GM19043 (cell line): ENCODE data around the gene HSD11B1L.
"Not testable (repeated sequence)": the region's sequence is repeated elsewhere in the genome, so short reads cannot be mapped to it uniquely, and the experiment has no call there.

Experiments used
- ATAC-seq: cut with Tn5 transposase; IDR thresholded peaks from one replicate; pipeline ENCODE4 v1.9.1; 2021; ENCODE audit warnings: low read depth; ENCODE audit not compliant: unreplicated experiment

The HSD11B1L gene

DNA sequence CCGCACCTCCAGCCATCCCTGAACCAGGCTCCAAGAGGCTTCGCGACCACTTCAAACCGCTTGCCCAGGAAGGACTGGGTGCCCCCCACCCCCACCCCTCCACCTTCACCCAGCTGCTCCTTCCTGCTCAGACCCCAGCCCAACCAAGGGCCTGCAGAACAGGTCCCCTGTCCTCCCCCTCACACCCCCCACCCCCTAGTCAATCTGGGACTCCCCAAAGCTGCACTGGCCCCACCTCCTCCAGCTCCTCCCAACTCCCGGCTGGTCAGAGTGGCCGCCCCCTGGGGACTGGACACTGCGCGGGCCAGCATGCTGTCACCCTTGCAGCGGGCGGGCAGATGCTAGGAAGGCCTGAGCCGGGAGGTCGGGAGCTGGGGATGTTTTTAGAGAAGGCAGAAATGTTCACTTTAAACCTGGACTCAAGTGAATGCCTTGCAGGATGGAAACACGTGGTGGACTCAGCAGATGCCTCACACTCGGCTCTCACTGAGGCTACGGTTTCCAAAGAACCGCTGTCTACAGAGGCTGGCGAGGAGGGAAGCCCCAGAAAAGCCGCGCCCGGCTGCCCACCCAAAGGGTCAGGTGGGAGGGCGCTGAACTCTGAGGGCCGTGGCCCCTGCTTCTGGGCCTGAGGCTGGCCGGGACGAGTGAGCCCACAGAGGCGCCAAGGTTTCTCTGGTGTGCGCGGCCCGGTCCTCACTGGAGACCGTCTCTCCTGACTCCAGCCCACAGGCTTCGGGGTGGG lies 17.2 kb downstream of the HSD11B1L start:
- ATAC-seq = no peak

DNA sequence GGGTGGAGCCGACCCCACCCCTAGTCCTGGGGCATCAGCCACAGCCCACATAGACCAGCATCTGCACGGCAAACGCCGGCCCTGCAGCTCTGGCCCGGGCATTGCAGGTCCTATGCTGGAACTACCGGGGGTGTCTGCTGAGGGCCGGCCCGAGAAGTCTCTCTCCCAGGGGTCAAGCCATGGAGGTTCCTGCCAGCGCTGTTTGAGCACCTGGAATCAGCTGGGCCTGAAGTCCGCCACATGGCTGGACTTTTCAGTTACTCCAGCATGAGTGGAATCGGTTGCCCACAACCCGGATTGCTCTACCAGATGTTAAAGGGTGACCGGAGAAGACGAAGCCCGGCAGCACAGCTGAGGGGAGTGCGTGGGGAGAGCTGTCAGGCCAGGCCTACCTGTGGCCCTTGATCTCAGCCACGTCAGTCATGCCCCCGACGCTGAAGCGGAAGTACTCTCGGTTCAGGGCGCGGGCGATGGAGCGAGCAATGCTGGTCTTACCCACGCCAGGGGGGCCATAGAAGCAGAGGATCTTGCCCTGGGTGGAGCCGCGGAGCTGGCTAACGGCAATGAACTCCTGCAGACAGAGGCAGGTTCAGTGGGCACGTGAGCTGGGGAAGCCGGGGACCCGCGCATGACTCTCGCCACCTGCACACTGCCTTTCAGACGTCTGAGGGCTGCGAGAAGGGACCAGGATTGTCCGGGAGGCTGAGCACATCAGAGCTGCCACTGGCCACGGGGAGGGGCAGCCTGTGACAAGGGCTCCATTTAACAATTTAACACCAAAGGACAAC lies 18.0 kb downstream of the HSD11B1L start:
- ATAC-seq = no peak

DNA sequence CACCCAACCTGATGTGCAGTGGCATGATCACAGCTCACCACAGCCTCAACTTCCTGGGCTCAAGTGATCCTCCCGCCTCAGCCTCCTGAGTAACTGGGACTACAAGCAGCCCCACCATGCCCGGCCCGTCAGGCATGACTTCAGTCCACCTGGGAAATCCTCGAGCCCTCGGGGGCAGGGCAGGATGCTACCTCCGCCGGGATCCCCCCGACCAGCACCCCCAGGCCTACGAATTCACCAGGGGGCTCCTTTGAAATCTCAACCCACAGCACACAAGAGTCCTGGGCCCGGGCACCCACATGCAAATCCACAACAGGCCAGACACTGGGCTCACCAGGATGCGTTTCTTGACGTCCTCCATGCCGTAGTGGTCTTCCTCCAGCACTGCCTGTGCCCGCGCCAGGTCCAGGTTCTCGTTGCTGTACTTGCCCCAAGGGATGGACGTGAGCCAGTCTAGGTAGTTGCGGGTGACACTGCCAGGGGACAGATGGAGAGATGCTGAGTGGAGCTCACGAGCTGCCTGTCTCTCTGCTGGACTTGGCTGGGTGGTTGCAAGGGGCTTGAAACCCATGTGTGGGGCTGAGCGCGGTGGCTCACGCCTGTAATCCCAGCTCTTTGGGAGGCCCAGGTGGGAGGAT lies 19.7 kb downstream of the HSD11B1L start:
- ATAC-seq = no peak

- not testable (repeated sequence) for ATAC-seq
These were observed 21.2 kb downstream of the HSD11B1L start for GRCh38 chr19:5702053-5702410.

DNA sequence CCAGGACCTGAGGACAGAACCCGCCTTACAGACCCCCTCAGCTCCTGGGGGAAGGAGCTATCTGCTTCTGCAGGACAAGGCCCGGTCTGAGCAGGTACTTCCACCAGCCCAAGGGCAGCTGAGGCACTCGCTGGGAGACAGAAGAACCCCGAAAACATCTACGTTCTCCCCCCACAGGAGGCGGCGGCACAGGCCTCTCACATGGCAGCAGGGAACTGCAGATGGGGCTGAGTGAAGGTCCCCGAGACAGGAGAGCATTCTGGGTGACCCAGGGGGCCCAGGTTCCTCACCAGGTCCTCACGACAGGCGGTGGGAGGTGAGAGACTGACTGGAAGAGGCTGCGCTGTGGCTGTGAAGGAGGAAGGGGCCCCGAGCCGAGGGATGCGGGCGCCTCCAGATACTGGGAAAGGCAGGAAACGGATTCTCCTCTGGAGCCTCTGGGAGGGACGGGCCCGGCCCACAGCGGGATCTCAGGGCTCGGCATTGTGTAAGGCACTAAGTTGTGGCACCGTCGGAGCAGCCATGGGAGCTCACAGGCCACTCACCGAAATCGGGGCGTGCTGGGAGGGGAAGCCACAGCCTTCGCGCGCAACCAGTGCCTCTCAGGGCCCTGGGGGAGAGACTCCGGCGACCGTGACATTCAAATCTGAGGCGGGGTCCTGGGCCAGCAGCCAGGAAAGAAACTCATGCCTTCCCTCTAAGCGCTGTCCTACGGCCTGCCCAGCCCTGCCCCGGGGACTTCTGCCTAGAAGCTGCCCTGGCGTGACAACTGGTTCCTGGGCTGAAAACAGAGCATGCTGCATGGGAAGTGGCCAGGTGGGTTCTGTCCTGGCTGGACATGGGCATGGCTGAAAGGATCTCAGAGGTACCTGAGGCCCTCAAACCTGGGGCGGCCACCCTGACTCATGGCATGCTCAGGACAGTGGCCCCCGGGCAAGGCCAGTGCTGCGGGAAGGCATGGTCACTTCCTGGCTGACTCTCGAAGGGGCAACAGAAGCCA lies 23.3 kb downstream of the HSD11B1L start:
- no peak for ATAC-seq

DNA sequence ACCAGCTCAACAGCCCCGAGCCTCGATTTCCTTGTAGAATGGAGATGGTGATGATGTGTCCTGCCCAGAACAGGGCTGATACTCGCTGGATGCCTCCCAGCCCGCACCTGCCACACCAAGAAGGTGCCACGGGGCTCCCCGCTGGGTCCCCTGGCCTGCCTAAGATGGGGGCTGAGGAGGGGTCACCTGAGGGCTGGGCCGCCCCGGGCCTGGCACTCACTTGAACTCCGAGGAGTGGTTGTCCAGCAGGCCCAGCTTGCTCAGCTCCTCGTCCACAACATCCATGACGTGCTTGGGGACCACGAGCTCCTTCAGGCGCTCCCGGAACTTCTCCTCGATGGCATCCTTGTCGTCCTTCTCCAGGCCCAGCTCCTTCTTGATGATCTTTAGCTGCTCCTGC lies 24.7 kb downstream of the HSD11B1L start:
- no peak for ATAC-seq

GRCh38 chr19:5706876-5707573 lies 26.2 kb downstream of the HSD11B1L start:
- no peak for ATAC-seq

GRCh38 chr19:5707576-5708575 lies 27.0 kb downstream of the HSD11B1L start:
- no peak for ATAC-seq

DNA sequence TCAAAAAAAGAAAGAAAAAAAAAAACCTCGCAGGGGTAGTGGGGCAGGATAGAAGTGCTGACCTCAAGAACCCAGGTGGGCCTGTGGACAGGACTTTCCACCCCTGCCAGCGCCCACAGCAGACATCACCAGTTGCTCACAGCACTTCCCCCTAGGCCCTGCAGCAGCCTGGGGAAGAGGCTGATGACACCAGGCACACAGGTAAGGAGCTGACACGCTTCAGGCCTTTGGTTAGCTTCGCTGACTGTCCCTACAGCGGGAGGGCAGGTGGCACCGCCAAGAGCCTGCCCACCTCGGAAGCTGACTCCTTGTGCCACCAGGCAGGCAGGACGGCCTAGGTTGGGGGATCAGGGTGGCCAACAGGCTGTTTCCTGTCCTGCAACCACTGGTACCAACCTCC lies 30.2 kb downstream of the HSD11B1L start:
- ATAC-seq = no peak

GRCh38 chr19:5711713-5712161 lies 30.9 kb downstream of the HSD11B1L start:
- ATAC-seq = no peak

GRCh38 chr19:5713228-5713627 lies 32.4 kb downstream of the HSD11B1L start:
- no peak for ATAC-seq

DNA sequence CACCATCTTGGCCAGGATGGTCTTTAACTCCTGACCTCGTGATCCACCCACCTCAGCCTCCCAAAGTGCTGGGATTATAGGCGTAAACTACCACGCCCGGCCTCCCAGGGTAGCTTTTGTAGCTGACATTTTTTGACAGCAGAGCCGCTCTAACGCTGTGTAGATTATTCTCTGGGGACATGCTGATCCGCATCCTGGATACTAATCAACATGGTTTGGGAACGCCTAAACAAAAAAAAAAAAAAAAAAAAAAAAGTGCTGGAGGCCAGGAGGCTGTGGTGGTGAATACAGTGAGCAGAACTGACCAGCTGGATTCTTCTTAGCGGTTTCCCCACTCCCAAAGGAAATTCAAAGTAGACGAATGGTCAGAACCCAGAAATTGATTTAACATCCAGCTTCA lies 34.0 kb downstream of the HSD11B1L start:
- ATAC-seq = no peak

DNA sequence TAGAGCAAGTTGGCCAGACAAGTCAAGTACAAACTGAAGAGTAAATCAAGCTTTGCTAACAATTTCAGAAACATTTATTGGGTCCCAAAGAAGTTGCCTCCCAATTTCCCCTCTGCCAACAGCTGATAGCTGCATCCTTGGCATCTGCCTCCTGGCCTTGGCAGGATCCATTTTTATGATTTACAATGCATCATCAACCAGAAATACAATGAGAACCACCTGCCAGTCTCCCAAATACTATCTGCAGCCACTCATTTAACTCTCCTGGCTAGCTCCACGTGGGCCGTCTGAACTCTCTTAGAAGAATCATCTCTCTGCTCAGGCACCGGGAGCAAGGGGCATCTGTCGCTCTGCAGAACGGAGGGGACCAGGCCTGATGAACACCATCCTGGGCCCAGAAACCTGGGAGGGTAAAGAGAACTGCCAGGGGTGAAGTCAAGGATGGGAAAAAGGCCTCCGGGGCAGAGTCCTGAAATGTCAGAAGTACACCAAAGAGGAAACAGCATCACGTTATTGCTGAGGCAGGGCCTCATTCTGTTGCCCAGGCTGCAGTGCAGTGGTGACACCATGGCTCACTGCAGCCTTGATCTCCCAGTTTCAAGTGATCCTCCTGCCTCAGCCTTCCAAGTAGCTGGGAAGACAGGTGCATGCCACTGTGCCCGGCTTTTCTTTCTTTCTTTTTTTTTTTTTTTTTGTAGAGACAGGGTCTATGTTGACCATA lies 36.5 kb downstream of the HSD11B1L start:
- no peak for ATAC-seq

GRCh38 chr19:5718037-5718578 lies 37.3 kb downstream of the HSD11B1L start:
- ATAC-seq = no peak

- ATAC-seq = no peak
These were observed 37.9 kb downstream of the HSD11B1L start for GRCh38 chr19:5718579-5719273.

DNA sequence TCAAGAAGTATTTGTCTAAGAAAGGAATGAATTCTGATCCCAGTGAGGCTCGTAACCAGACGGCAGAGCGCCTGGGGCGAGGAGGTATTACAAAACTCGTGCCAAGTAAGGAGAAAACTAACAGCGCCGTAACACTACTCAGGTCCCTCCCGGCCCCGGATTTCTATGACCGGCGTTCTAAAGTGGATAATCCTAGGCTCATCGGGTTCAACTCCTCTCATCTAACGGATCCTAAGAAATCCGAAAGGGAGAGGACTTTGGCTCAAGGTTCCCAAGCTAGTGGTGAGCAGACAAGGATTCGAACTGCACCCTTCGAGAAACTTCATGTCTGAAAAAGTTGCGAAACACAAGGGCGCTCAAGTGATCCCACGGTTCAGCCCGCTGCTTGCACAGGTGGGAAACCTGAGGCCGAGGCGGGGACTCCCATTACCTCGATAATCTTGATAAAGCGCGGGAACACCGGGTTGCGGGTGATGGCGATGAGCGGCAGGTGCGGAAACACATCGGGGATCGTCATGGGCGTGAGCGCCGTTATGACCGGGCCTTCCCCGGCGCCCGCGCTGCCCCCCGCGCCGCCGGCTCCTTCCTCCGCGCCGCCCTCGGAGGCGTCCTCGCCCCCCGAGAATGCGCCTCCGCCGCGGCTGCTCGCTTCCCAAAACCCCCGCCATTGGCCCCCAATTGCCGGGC lies 38.6 kb downstream of the HSD11B1L start:
- ATAC-seq = no peak
